HG03565 (cell line): ENCODE results near the gene SCAF4.
"Not testable (repeated sequence)": the region's sequence is repeated elsewhere in the genome, so short reads cannot be mapped to it uniquely, and the experiment has no call there.

Experiments
- ATAC-seq: cut with Tn5 transposase; IDR thresholded peaks from one replicate; pipeline ENCODE4 v1.9.1; 2021; ENCODE audit warnings: mild to moderate bottlenecking, moderate library complexity; ENCODE audit not compliant: unreplicated experiment

SCAF4 gene

GRCh38 chr21:31737586-31738397 lies 5.9 kb upstream of the SCAF4 start:
- not testable (repeated sequence) for ATAC-seq

- ATAC-seq: no peak
Observed at GRCh38 chr21:31735511-31735992, 3.6 kb upstream of the SCAF4 start.

DNA sequence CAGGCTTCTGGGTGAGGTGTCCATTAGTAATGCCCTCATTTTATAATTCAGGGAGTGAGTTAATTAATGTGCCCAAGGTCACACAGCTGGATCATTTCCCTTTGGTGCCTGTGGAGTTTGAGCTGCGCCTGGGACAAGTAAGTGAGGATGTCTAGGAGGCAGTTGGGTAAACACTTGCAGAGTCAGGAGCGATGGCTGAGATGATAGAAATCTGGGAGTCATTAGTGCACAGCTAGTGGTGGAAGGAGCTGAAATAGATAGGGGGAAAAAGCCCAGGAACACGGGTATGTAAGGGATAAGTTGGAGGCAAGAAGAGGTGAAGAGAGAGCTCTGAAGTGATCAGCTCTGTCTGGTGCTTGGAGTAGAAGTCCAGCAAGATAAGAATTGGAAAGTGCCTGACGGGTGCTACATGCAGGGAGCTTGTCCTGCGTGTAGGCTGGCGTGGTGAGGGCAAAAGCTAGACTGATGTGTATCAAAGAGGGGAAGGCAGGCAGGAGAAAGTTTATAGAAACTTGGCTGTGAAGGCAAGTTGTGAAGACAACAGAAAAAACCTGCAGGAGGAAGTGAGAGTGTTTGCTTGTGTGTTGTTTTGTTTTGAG lies 1.7 kb upstream of the SCAF4 start:
- ATAC-seq: no peak

GRCh38 chr21:31732597-31733550 lies 956 bp upstream of the SCAF4 start:
- ATAC-seq: no peak

DNA sequence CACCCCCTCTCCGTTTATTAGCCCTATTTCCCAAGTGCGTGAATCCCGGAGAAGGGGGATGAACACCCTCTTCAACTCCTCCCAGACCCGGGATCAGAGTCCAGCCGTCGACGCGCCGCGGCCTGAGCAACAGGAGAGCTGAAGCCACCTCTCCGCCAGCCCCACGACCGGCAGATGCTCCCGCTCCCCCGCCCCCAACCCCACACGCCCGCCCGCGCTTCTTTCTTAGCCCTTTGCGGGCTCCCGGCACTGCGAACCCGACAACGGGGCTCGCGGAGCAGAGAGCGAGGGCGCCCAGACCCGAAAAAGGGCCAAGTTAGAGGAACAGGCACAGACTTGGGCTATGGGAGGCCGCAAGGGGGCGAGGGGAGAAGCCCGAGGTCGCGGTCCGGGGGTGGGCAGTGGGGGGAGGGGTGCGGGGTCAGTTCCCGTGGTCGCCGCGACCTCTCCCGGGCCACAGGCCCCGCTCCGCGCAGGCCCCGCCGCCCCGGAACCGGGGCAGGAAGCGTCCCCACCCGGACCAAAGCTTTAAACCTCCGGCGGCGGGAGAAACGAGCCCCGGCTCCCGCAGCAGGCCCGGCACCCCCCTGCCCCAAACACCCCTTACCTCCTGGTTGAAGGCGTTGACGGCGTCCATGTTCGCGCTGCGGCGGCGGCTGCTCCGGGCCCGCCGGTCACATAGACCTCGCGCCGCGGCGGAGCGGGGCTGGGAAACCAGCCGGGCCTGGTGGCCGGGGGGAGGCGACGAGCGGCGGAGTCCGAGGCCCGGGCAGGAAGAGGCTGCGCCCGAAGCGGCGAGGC lies 662 bp downstream of the SCAF4 start:
- no peak for ATAC-seq

GRCh38 chr21:31730712-31731055 lies 1.2 kb downstream of the SCAF4 start:
- ATAC-seq: no peak

GRCh38 chr21:31729622-31730343 lies 2.1 kb downstream of the SCAF4 start:
- no peak for ATAC-seq

GRCh38 chr21:31728952-31729351 lies 3.0 kb downstream of the SCAF4 start:
- no peak for ATAC-seq

GRCh38 chr21:31728191-31728590 lies 3.7 kb downstream of the SCAF4 start:
- no peak for ATAC-seq

DNA sequence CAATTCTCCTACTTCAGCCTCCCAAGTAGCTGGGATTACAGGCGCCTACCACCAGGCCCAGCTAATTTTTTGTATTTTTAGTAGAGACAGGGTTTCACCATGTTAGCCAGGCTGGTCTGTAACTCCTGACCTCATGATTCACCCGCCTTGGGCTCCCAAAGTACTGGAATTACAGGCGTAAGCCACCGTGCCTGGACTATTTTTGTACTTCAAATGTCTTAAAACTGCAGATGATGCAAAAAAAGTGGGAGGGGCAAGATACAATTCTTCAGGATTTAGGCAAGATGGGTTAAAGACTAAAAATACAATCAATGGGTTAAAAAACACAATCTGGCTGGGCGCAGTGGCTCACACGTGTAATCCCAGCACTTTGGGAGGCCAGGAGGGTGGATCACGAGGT lies 4.7 kb downstream of the SCAF4 start:
- ATAC-seq: no peak

DNA sequence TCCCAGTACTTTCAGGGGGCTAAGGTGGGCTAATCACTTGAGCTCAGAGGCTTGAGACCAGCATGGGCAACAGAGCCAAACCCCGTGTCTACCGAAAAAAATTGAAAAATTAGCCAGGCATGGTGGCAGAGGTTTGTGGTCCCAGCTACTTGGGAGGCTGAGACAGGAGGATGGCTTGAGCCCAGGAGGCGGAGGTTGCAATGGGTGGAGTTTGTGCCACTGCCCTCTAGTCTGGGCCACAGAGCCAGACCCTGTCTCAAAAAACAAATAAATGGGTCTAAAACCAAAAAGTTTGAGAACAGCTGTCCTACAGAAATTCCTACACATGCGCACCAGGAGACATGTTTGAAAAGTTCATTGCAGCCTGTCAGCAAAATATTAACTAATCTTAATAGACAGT lies 5.5 kb downstream of the SCAF4 start:
- no peak for ATAC-seq

DNA sequence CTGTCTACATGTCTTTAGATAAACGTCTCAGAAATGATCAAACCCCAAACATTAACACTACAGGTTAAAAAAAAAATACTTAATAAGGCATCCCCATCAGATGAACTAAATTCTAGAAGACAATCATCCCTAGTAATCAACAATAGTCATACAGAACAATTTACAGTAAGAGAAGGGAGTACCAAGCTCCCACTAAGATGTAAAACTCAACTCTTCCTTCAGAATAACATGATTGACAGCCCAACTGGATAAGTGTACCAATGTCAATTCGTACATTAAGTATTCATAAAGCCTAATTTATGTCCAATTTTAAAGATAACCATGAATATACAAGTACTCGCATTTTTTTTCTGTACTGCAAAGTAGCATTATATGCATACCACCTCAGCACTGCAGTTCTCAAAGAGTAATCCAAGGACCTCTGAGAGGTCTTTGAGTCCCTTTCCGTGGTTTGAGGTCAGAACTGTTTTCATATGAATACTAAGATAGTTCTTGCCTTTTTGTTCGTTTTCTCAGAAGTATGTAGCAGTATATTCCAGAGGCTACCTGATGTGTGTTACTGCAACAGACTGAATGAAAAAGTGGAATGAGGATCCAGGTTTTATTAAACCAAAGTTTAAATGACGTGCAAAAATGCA lies 6.6 kb downstream of the SCAF4 start:
- no peak for ATAC-seq

GRCh38 chr21:31724552-31724951 lies 7.4 kb downstream of the SCAF4 start:
- ATAC-seq: no peak

GRCh38 chr21:31721381-31721780 lies 10.5 kb downstream of the SCAF4 start:
- no peak for ATAC-seq

DNA sequence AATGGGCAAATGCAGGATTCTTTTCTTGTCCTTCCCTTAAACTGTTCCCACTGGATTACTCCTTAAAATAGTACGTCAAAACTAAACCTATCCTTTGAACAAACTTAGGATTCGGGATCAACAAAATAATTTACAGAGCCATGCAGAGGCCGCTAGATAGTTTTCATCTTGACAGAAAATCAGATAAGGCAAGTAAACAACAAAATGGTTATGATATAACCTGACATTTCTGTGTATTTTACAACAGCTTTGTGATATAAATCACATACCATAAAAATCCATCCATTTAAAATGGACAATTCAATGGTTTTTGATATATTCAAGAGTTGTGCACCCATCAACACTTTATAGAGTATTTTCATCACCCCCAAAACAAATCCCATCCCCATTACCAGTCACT lies 11.2 kb downstream of the SCAF4 start:
- no peak for ATAC-seq

GRCh38 chr21:31720330-31720729 lies 11.6 kb downstream of the SCAF4 start:
- no peak for ATAC-seq

- ATAC-seq: no peak
Observed at GRCh38 chr21:31716106-31716505, 15.8 kb downstream of the SCAF4 start.

DNA sequence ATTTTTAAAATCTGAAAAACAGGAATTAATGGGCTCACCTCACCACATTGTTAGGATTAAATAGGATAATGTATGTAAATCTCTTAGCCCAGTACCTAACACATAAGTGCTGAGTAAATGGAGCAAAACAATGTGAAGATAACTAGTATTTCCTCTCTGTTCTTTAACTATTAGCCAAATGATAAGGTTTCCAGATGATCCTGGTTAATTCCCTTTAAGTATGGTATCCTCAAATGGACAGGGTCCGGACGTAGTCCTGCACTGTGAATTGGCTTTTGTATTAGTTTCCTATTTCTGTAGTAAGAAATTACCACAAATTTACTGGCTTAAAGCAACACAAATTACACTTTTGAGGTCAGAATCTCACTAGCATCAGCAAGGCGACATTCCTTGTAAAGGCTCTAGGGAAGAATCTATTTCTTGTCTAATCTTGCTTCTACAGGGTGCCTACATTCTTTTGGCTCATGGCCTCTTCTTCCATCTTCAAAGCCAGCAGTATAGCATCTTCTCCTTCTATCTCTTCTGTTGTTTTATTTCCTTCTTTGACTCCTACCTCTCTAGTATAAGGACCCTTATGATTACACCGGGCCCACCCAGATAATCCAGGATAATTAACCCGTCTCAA lies 17.1 kb downstream of the SCAF4 start:
- ATAC-seq: no peak
